ENCODE results near the gene TDRD10. TPM values are rescaled to one million over a fixed set of nuclear protein-coding genes. Genes with fewer than 3 reads are reported as not detected.
A peak's percentile ranks its signal among the peaks of the same experiment; 100 is the strongest.

Gene TDRD10
- total and polyA plus RNA-seq, 4 donors, result 1.9 to 12.6 (median 7.3) TPM

GRCh38 chr1:154533952-154534844 lies 32.2 kb downstream of the TDRD10 start:
- Histone ChIP-seq H3K36me3 (ENCODE audit: control insufficient read depth in 4 of 4, insufficient read depth in 4 of 4, low read length in 4 of 4) (no peaks in the 10 kb centered on the region), H3K27ac (ENCODE audit: low read depth in 1 of 2, low read length in 1 of 2) (no peak overlapping the region), H3K4me1 (ENCODE audit: control insufficient read depth in 5 of 5, insufficient read depth in 5 of 5, low read length in 5 of 5) (peaks cover 0 to 2% (median 0%) of the 10 kb centered on the region in 5 donors), H3K9ac (ENCODE audit: insufficient read depth in 1 of 2, low read length in 2 of 2) (no peak overlapping the region), H3K9me3 (ENCODE audit: control insufficient read depth in 4 of 4, insufficient read depth in 3 of 4, low read length in 3 of 4) (no peaks in the 10 kb centered on the region), H3K4me3 (no peak overlapping the region), H3K27me3 (ENCODE audit: control insufficient read depth in 3 of 3, insufficient read depth in 3 of 3, low read length in 2 of 3) (no peaks in the 10 kb centered on the region)
- TF ChIP-seq CTCF (IDR thresholded peaks at IDR 0.05; ENCODE audit: control extremely low read depth, extremely low read depth), result no peak
- ATAC-seq (ENCODE audit: insufficient read depth, low FRiP score) (no peak), DNase-seq (peak; percentile 48 to 70 (median 57))
- 62 to 76% methylated on average over 11 of the region's 11 CpGs for WGBS, 2 donors

- TF ChIP-seq CTCF (IDR thresholded peaks at IDR 0.05; ENCODE audit: control extremely low read depth, extremely low read depth), result no peak
- H3K4me1 ChIP-seq (ENCODE audit: control insufficient read depth in 5 of 5, insufficient read depth in 5 of 5, low read length in 5 of 5), result peaks cover 0 to 3% (median 0%) of the 10 kb centered on the region in 5 donors
- no peaks in the 10 kb centered on the region for H3K9me3 ChIP-seq (ENCODE audit: control insufficient read depth in 4 of 4, insufficient read depth in 3 of 4, low read length in 3 of 4)
- H3K27ac ChIP-seq (ENCODE audit: low read depth in 1 of 2, low read length in 1 of 2), result no peak overlapping the region
- no peak overlapping the region for H3K4me3 ChIP-seq
- ATAC-seq (ENCODE audit: insufficient read depth, low FRiP score), result no peak
- peaks cover 0 to 2% (median 0%) of the 10 kb centered on the region in 3 donors for H3K27me3 ChIP-seq (ENCODE audit: control insufficient read depth in 3 of 3, insufficient read depth in 3 of 3, low read length in 2 of 3)
- H3K36me3 ChIP-seq (ENCODE audit: control insufficient read depth in 4 of 4, insufficient read depth in 4 of 4, low read length in 4 of 4), result no peaks in the 10 kb centered on the region
- no peak overlapping the region for H3K9ac ChIP-seq (ENCODE audit: insufficient read depth in 1 of 2, low read length in 2 of 2)
- WGBS, 2 donors, result 88% methylated on average over 7 of the region's 7 CpGs
- DNase-seq, result no peak
Observed at GRCh38 chr1:154536570-154536969, 34.6 kb downstream of the TDRD10 start.

GRCh38 chr1:154539486-154540483 lies 37.8 kb downstream of the TDRD10 start:
- ATAC-seq (ENCODE audit: insufficient read depth, low FRiP score) (peak; percentile 28), DNase-seq (no peak)
- WGBS, 2 donors, result 76 to 89% methylated on average over 9 of the region's 9 CpGs
- H3K9me3 ChIP-seq (ENCODE audit: control insufficient read depth in 4 of 4, insufficient read depth in 3 of 4, low read length in 3 of 4), result no peaks in the 10 kb centered on the region
- no peak overlapping the region for H3K27ac ChIP-seq (ENCODE audit: low read depth in 1 of 2, low read length in 1 of 2)
- H3K9ac ChIP-seq (ENCODE audit: insufficient read depth in 1 of 2, low read length in 2 of 2), result no peak overlapping the region
- H3K36me3 ChIP-seq (ENCODE audit: control insufficient read depth in 4 of 4, insufficient read depth in 4 of 4, low read length in 4 of 4), result no peaks in the 10 kb centered on the region
- H3K4me3 ChIP-seq, result no peak overlapping the region
- H3K27me3 ChIP-seq (ENCODE audit: control insufficient read depth in 3 of 3, insufficient read depth in 3 of 3, low read length in 2 of 3), result peaks cover 0 to 2% (median 2%) of the 10 kb centered on the region in 3 donors
- peaks cover 0 to 3% (median 0%) of the 10 kb centered on the region in 5 donors for H3K4me1 ChIP-seq (ENCODE audit: control insufficient read depth in 5 of 5, insufficient read depth in 5 of 5, low read length in 5 of 5)
- no peak for TF ChIP-seq CTCF (IDR thresholded peaks at IDR 0.05; ENCODE audit: control extremely low read depth, extremely low read depth)

All from lung (tissue), 12 donors.